Measurements from ENCODE around the gene RC3H1. TPM values are rescaled to one million over a fixed set of nuclear protein-coding genes. Genes with fewer than 3 reads are reported as not detected.

RC3H1 gene
- polyA plus RNA-seq, 1 of the 3 experiments (the other 2 are of a cell fraction), result 2.9 TPM

DNA sequence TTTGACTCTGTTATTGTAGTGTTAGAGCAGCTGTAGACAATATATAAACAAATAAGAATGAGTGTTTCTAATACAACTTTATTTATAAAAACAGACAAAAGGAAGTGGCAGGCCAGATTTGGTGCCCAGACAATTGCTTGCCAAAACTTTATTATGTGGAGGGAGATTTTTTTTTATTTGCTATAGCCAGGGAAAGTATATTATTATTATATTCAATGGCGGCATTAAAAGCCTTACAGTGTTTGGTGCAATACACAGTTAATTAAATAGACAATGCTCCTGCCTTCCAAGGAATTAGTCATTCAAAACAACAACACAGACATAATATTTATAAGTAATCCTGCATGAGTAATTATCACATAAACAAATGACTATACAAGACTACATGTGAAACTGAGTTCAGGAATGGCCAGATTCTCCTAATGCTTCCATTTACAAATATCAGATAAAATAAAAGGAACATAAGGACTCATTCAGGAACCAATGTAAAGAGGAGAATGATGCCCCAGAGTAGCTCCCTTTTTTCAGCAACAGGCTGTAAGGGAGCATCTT lies 10.6 kb upstream of the RC3H1 start:
- no peak overlapping the region for H3K27ac ChIP-seq (ENCODE audit: low read depth in 2 of 2, low read length in 1 of 2)
- H4K20me1 ChIP-seq (ENCODE audit: insufficient read depth), result no peaks in the 10 kb centered on the region
- H3K4me1 ChIP-seq (ENCODE audit: control insufficient read depth in 1 of 2, insufficient read depth in 2 of 2, low read depth in 1 of 2, low read length in 1 of 2), result no peaks in the 10 kb centered on the region; a peak in 1 of 4 replicates
- H3K4me3 ChIP-seq (ENCODE audit: low read depth in 2 of 2, low read length in 1 of 2), result no peak overlapping the region
- H3K36me3 ChIP-seq (replicated peaks in 1 of 2; ENCODE audit: control insufficient read depth in 1 of 2, insufficient read depth in 2 of 2, low read length in 1 of 2), result no peaks in the 10 kb centered on the region
- no peaks in the 10 kb centered on the region for H3K79me2 ChIP-seq (ENCODE audit: insufficient read depth)
- POLR2A ChIA-PET, result interaction anchor here (1.6 kb wide), 1 partner anchor 10 kb away, joined by 7 read pairs; the partner anchor contains the start of gene RC3H1
- H2AFZ ChIP-seq (ENCODE audit: low read depth), result no peak overlapping the region
- WGBS (ENCODE audit: low lambda C conversion rate), result 93% methylated on average over 1 of the region's 1 CpG
- H3K9me2 ChIP-seq, result no peaks in the 10 kb centered on the region
- no peaks in the 10 kb centered on the region for H3K9me3 ChIP-seq
- H3K27me3 ChIP-seq (ENCODE audit: insufficient read depth), result no peaks in the 10 kb centered on the region
- no peaks in the 10 kb centered on the region for H3F3A ChIP-seq (replicated peaks; ENCODE audit: insufficient read depth)
- TF ChIP-seq GABPA (IDR thresholded peaks at IDR 0.05; ENCODE audit: low read depth) (no peak), MXI1 (IDR thresholded peaks at IDR 0.05; ENCODE audit: low read depth, low read length) (no peak), PBX3 (IDR thresholded peaks at IDR 0.05) (no peak), FOSL2 (IDR thresholded peaks at IDR 0.05; ENCODE audit: borderline replicate concordance, low read depth) (no peak), TEAD4 (IDR thresholded peaks at IDR 0.05; ENCODE audit: borderline replicate concordance, insufficient read depth) (no peak), NFIC (IDR thresholded peaks at IDR 0.05; ENCODE audit: borderline replicate concordance) (no peak), USF1 (IDR thresholded peaks at IDR 0.05; ENCODE audit: borderline replicate concordance, low read depth) (no peak), SIN3A (IDR thresholded peaks at IDR 0.05; ENCODE audit: borderline replicate concordance, low read depth, low read length) (no peak), CHD2 (IDR thresholded peaks at IDR 0.05; ENCODE audit: low read length, partially characterized antibody) (no peak), FOXJ3 (CRISPR knock-in tag; IDR thresholded peaks at IDR 0.05) (no peak)
- TF ChIP-seq, protein P1, sequence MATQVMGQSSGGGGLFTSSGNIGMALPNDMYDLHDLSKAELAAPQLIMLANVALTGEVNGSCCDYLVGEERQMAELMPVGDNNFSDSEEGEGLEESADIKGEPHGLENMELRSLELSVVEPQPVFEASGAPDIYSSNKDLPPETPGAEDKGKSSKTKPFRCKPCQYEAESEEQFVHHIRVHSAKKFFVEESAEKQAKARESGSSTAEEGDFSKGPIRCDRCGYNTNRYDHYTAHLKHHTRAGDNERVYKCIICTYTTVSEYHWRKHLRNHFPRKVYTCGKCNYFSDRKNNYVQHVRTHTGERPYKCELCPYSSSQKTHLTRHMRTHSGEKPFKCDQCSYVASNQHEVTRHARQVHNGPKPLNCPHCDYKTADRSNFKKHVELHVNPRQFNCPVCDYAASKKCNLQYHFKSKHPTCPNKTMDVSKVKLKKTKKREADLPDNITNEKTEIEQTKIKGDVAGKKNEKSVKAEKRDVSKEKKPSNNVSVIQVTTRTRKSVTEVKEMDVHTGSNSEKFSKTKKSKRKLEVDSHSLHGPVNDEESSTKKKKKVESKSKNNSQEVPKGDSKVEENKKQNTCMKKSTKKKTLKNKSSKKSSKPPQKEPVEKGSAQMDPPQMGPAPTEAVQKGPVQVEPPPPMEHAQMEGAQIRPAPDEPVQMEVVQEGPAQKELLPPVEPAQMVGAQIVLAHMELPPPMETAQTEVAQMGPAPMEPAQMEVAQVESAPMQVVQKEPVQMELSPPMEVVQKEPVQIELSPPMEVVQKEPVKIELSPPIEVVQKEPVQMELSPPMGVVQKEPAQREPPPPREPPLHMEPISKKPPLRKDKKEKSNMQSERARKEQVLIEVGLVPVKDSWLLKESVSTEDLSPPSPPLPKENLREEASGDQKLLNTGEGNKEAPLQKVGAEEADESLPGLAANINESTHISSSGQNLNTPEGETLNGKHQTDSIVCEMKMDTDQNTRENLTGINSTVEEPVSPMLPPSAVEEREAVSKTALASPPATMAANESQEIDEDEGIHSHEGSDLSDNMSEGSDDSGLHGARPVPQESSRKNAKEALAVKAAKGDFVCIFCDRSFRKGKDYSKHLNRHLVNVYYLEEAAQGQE (IDR thresholded peaks at IDR 0.05; ENCODE audit: low read depth, low read length), result no peak
- TF ChIP-seq, protein P2, sequence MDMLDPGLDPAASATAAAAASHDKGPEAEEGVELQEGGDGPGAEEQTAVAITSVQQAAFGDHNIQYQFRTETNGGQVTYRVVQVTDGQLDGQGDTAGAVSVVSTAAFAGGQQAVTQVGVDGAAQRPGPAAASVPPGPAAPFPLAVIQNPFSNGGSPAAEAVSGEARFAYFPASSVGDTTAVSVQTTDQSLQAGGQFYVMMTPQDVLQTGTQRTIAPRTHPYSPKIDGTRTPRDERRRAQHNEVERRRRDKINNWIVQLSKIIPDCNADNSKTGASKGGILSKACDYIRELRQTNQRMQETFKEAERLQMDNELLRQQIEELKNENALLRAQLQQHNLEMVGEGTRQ (IDR thresholded peaks at IDR 0.05; ENCODE audit: borderline replicate concordance, low read depth, low read length), result no peak
- no peak overlapping the region for H3K4me2 ChIP-seq
- H3K9ac ChIP-seq, result no peak overlapping the region
- CTCF ChIA-PET, result no interaction called here
- no peak for DNase-seq
